HG02678 (cell line): Measurements from ENCODE around the gene ZNF165.
"Not testable (repeated sequence)": the region's sequence is repeated elsewhere in the genome, so short reads cannot be mapped to it uniquely, and the experiment has no call there.

Experiments
- ATAC-seq: cut with Tn5 transposase; IDR thresholded peaks from one replicate; pipeline ENCODE4 v1.9.1; 2021; ENCODE audit warnings: mild to moderate bottlenecking, moderate library complexity; ENCODE audit not compliant: unreplicated experiment

ZNF165 gene

DNA sequence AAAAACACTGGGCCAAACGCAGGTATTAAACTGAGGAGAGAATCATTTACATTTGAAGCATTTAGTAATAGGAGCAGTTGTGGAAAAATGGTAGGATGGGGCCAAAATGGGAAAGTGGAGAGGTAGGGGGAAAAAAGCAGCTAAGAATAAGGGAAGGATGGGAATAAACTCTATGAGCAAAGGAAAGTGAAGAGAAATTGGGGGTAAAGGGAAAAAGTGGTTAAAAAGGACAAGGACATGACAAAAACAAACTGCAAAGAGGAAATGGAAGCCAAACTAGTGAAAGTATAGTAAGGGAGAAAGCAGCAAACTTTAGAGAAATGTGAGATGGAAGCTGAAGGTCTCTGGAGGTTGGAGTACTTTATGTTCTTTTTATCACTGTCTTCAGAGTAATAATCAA lies 37.8 kb downstream of the ZNF165 start:
- ATAC-seq = no peak

DNA sequence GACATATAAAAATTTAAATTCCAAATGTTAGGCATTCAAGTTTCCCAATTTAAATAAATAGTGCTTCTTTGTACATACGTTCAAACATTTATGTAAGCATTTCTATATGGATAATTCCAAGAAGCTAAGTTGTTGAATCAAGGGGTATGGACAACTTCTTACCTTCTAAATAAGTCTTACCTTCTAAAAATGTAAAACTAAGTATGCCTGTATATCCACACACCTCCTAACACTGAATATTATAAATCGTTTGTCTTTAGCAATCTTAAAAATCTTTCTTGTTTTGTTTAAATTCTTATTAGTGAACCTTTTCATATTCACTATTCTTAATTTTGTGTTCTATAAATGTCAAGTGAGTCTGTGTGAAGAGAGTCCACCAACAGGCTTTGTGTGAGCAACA lies 41.5 kb downstream of the ZNF165 start:
- no peak for ATAC-seq

DNA sequence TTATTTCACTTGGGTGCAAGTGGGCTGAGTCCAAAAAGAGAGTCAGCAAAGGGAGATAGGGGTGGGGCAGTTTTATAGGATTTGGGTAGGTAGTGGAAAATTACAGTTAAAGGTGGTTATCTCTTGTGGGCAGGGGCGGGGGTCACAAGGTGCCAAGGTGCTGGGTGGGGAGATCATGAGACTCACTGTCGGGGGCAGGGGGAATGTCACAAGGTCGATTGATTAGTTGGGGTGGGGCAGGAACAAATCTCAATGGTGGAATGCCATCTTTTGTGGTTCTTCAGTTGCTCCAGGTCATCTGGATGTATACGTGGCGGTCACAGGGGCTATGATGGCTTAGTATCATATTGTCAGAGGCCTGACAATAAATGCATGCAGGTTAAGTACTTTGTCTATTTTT lies 41.9 kb downstream of the ZNF165 start:
- ATAC-seq = not testable (repeated sequence)

DNA sequence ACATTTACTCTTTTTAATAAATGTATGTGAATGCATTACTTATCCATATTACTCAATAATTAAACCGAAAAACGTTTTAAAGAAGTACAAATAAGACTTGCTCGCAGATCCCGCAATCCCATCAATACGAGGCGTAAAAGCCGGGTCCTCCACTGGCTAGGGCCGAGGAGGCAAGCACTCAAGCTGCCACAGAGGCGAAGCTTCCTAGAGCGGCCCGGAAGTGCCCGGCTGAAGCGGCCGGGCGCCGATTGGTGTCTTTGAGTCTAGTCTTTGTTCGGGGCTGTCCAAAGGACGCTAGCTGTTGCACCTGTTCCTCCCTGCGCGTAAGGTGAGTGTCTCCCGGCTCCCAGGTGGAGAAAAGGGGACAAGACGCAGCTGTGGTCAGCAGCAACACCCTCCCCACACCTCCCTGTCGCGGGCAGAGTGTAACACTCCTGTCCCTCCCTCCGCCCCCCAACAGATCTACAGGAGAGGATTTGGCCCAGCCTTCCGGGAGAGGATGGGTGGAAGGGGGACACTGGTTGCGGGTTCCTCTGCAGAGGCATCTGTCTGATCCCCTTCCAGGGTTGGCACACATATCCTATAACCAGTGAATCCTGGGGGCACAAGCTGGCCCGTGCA lies 44.1 kb downstream of the ZNF165 start, which contains the start of gene ZSCAN16:
Gene ZSCAN16, plus strand, starts transcription at position 260 of the 621 bp plus-strand sequence. CDS start 835 bp downstream, outside the sequence.
- ATAC-seq = peak; percentile 97

DNA sequence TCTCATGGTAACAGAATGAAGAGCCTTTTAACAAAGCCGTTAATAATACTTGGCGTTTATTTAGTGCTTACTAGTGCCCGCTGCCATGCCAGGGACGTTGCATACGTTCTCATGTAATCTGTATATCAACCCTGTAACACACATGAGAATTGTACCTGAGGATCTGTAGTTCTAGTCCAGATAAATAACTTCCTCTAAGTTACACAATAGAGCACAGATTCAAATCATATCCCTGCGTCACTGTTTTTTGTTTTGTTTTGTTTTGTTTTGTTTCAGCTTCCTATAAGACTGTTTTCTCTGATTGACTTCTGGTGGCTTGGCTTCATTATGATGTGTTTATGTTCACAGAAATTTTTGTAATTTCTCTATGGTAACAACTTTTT lies 44.6 kb downstream of the ZNF165 start:
- ATAC-seq = no peak

DNA sequence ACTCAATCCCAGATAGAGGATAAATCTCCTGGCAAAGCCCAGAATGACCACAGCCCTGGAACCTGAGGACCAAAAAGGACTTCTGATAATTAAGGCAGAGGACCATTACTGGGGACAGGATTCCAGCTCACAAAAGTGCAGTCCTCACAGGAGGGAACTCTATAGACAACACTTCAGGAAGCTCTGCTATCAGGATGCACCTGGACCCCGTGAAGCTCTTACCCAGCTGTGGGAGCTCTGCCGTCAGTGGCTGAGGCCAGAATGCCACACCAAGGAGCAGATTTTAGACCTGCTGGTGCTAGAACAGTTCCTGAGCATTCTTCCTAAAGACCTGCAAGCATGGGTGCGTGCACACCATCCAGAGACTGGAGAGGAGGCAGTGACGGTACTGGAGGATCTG lies 45.0 kb downstream of the ZNF165 start:
- ATAC-seq = no peak

DNA sequence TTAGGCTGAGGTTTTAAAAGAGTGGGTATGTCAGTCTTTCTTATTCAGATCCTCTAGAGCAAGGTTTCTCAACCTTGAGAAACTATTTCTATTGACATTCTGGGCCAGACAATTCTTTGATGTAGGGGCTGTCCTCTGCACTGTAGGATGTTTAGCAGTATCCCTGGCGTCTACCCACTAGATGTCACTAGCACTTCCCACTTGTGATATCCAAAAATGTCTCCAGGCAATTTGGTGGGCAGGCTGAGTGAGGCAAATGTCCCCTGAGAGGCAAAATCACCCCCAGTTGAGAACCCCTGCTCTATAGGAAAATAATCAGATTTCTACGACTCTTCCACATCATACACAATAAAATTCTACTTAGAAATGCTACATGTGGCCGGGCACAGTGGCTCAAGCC lies 53.6 kb downstream of the ZNF165 start:
- ATAC-seq = no peak

DNA sequence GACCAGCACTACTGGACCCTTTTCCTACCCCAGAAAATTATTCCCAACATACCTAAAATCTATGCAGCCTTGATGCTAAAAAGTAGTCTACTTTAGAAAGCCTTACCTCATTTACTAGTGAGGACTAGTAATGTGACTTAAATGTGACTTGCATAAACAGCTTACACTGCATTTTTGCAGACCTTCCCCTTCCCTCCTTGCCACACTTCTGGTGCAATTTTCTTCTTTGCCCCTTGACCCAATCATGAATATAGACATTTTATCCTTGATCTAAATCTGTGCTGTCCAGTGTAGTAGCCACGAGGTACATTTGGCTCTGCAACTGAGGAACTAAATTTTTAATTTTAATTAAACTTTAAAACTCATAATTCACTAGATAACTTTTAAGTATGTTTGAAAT lies 54.3 kb downstream of the ZNF165 start:
- no peak for ATAC-seq

DNA sequence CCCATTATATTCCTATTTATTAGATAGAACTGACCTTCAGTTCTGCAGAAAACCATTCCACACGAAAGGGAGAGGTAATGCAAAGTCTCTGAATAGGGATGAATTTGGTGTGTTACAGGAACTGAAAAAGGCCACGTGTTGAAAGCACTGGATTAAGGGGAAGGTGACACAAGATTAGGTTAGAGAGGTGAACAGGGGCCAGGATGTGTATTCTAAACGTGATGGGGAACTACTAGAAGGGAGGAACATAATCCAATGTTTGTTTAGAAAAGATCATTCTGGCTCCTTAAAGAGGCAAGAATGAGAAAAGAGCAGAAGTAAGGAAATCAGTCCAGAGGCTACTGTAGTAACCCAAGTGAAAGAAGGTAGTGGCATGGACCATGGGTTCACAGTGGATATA lies 55.0 kb downstream of the ZNF165 start:
- no peak for ATAC-seq

DNA sequence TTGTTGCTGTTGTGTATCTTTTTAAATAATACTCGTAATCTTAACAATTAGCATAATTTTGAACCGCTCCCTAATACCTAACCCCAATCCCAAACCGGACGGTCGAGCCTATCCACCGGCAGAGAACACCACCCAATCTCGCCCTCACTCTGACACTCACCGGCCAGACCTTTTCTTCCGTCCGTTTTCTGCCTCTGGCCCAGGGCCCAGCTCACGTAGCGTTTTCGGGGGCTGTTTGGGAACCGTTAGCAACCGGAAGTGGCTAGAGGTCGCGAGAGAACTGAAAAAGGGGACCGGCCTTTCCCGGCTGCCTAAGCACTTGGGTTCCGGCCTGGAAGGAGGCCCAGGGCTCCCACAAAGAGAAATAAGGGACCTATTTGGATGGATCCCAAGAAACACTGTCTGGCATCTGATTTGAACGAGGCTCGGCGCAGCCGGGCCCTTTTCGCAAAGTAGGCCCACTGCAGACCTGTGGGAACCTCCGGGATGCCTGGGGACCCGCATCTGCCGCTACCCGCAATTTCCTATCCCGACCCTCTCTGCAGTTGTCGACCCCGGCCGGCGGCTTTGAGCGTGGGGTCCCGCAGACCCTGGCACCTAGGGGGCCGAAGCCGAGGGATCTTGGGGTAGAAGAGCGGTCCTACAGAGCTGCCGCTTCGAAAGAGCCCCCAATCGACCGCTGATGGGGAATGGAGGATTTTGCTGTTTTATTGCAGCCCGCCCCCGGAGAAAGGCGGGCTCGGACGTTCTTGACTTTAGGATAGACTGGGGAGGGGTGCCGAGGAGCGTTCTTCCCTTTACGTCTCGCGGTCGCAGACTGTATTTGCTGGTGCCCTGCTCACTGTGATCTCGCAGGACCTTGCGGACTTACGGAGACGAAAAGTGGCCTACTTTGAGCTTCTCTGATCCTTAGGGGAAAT lies 56.5 kb downstream of the ZNF165 start:
- ATAC-seq = peak; percentile 54

DNA sequence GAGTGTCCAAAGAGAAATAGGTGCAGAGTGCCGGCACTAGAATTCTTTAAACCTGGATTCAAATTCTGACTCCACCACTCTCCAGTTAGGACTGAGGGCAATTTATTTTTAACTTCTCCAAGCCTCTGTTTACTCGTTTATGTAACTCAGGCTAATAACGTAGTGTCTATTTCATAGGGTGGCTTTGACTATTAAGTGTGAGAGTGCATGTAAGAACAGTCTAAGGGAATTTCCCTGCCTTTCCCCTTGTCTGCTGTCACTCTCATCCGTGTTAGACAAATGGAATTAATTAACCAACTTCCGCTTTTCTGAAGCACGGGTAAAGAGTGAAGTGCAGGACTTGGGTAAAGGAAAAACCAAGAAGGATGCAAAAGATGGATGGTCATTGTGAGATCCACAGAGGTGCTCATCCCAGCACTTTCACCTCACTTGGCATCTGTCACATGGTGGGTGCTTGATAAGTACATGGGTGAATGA lies 57.2 kb downstream of the ZNF165 start:
- ATAC-seq = peak; percentile 33
